Astrocyte (in vitro differentiated cells and primary cell): ENCODE measurements around the gene CPLX4. TPM values are rescaled to one million over a fixed set of nuclear protein-coding genes. Genes with fewer than 3 reads are reported as not detected.

Experiments used
- DNase-seq: peaks from one replicate; pipeline ENCODE4 v3.0.0-alpha.2; 2010; ENCODE audit warnings: low read depth
- FAIRE-seq: peaks from 2 replicates; lab custom pipeline; 2011; peaks lifted over from hg19 to GRCh38; lab: Jason Lieb, UNC
- H2AFZ ChIP-seq: 2 replicates; pipeline ENCODE4 v1.6.0; 2012; ENCODE audit warnings: low read depth, low read length, inconsistent platforms
- H3K27ac ChIP-seq: 2 replicates; pipeline ENCODE4 v1.5.1; 2011; ENCODE audit warnings: low read depth, low read length, inconsistent platforms
- H3K27me3 ChIP-seq: 2 replicates; pipeline ENCODE4 v1.6.0; 2011; ENCODE audit warnings: low read length, inconsistent platforms; ENCODE audit not compliant: insufficient read depth
- H3K36me3 ChIP-seq: 2 replicates; pipeline ENCODE4 v1.5.1; 2011; ENCODE audit warnings: low read length, inconsistent platforms; ENCODE audit not compliant: insufficient read depth
- H3K4me1 ChIP-seq: 2 replicates; pipeline ENCODE4 v1.5.1; 2011; ENCODE audit warnings: low read length, inconsistent platforms; ENCODE audit not compliant: insufficient read depth
- H3K4me2 ChIP-seq: 2 replicates; pipeline ENCODE4 v1.6.0; 2012; ENCODE audit warnings: low read length, inconsistent platforms
- H3K4me3 ChIP-seq: 2 replicates; pipeline ENCODE4 v1.5.1; 2011; ENCODE audit warnings: low read depth, mild to moderate bottlenecking, low read length, inconsistent platforms; ENCODE audit not compliant: insufficient read depth
- H3K79me2 ChIP-seq: 2 replicates; pipeline ENCODE4 v1.6.0; 2012; ENCODE audit warnings: mild to moderate bottlenecking, low read length, inconsistent platforms; ENCODE audit not compliant: insufficient read depth
- H3K9ac ChIP-seq: 2 replicates; pipeline ENCODE4 v1.6.0; 2012; ENCODE audit warnings: mild to moderate bottlenecking, low read length, inconsistent platforms
- H3K9me3 ChIP-seq: 2 replicates; pipeline ENCODE4 v1.5.1; 2012; ENCODE audit warnings: low read depth, mild to moderate bottlenecking, low read length, inconsistent platforms; ENCODE audit not compliant: insufficient read depth
- H4K20me1 ChIP-seq: 2 replicates; pipeline ENCODE4 v1.6.0; 2012; ENCODE audit warnings: low read length, inconsistent platforms; ENCODE audit not compliant: insufficient read depth
- H3K27ac Mint-ChIP-seq: one replicate; pipeline ENCODE4 v1.8.0; 2021; ENCODE audit warnings: mild to moderate bottlenecking, mixed read lengths; ENCODE audit not compliant: unreplicated experiment
- H3K27me3 Mint-ChIP-seq: one replicate; pipeline ENCODE4 v1.8.0; 2021; ENCODE audit warnings: low read depth, mixed read lengths; ENCODE audit not compliant: unreplicated experiment
- H3K36me3 Mint-ChIP-seq: one replicate; pipeline ENCODE4 v1.8.0; 2021; ENCODE audit warnings: low read depth, mixed read lengths; ENCODE audit not compliant: unreplicated experiment
- H3K4me1 Mint-ChIP-seq: one replicate; pipeline ENCODE4 v1.8.0; 2021; ENCODE audit warnings: low read depth, mixed read lengths; ENCODE audit not compliant: unreplicated experiment
- H3K4me3 Mint-ChIP-seq: one replicate; pipeline ENCODE4 v1.8.0; 2021; ENCODE audit warnings: mild to moderate bottlenecking, moderate library complexity, mixed read lengths; ENCODE audit not compliant: unreplicated experiment
- H3K9me3 Mint-ChIP-seq: one replicate; pipeline ENCODE4 v1.8.0; 2021; ENCODE audit warnings: mild to moderate bottlenecking, mixed read lengths; ENCODE audit not compliant: unreplicated experiment
- EZH2 ChIP-seq: IDR thresholded peaks from 2 replicates; pipeline ENCODE4 v1.6.1; 2012; ENCODE audit warnings: mild to moderate bottlenecking, low read length, inconsistent platforms; ENCODE audit not compliant: insufficient read depth
- total RNA-seq: library from RNA; stranded (reverse); gene quantifications from 2 replicates; pipeline ENCODE4 v1.2.1, GENCODE V29; 2021
- TF ChIP-seq, protein P1 (sequence below): IDR thresholded peaks from 2 replicates; pipeline ENCODE4 v1.5.1; 2011; ENCODE audit warnings: low read depth, mild to moderate bottlenecking, inconsistent platforms, low read length, moderate library complexity; ENCODE audit not compliant: insufficient read depth

The CPLX4 gene
- total RNA-seq, 1 donor from 2014 or later, result not detected

- H3K9me3 Mint-ChIP-seq, result no peaks in the 10 kb centered on the region
- Histone ChIP-seq H2AFZ (no peak overlapping the region), H3K36me3 (peaks cover 26% of the 10 kb centered on the region), H3K4me1 (peaks cover 12% of the 10 kb centered on the region), H3K4me3 (peak overlapping the region; percentile 96), H4K20me1 (peaks cover 45% of the 10 kb centered on the region), H3K79me2 (peaks cover 59% of the 10 kb centered on the region), H3K4me2 (peak overlapping the region; percentile 91), H3K27me3 (no peaks in the 10 kb centered on the region), H3K27ac (peak overlapping the region; percentile 98), H3K9me3 (no peaks in the 10 kb centered on the region), H3K9ac (peak overlapping the region; percentile 100)
- peaks cover 19% of the 10 kb centered on the region for H3K4me1 Mint-ChIP-seq
- H3K27ac Mint-ChIP-seq, result peak overlapping the region; percentile 98
- H3K36me3 Mint-ChIP-seq, result peaks cover 8% of the 10 kb centered on the region
- H3K27me3 Mint-ChIP-seq, result no peaks in the 10 kb centered on the region
- DNase-seq, result peak; percentile 89
- no peak for FAIRE-seq
- peak overlapping the region; percentile 98 for H3K4me3 Mint-ChIP-seq
- no peak for TF ChIP-seq EZH2
- TF ChIP-seq, protein P1, sequence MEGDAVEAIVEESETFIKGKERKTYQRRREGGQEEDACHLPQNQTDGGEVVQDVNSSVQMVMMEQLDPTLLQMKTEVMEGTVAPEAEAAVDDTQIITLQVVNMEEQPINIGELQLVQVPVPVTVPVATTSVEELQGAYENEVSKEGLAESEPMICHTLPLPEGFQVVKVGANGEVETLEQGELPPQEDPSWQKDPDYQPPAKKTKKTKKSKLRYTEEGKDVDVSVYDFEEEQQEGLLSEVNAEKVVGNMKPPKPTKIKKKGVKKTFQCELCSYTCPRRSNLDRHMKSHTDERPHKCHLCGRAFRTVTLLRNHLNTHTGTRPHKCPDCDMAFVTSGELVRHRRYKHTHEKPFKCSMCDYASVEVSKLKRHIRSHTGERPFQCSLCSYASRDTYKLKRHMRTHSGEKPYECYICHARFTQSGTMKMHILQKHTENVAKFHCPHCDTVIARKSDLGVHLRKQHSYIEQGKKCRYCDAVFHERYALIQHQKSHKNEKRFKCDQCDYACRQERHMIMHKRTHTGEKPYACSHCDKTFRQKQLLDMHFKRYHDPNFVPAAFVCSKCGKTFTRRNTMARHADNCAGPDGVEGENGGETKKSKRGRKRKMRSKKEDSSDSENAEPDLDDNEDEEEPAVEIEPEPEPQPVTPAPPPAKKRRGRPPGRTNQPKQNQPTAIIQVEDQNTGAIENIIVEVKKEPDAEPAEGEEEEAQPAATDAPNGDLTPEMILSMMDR, result no peak
These were observed 39.5 kb upstream of the CPLX4 start for GRCh38 chr18:59357928-59358327.

DNA sequence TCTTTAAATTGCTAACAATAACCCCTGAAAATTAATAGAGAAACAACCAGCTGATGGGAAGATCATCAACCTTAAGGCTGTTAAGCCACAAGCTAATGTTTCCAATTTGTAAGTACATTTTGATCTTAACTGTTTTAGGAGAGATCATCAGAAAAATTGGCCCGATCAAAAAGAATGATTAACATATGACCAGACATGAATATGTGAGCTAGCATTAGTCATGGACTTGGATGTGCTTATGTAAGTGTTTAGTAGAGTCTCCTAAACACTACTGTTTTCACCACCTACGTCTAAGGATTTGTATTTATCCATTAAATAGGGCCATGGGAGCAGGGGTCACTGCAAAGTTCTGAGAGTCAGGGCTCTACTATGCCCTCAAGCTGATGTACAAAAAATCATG lies 36.3 kb upstream of the CPLX4 start:
- no peak for TF ChIP-seq EZH2
- TF ChIP-seq, protein P1, result no peak
- no peak overlapping the region for H3K27ac ChIP-seq
- H3K27me3 ChIP-seq, result no peaks in the 10 kb centered on the region
- Mint-ChIP-seq H3K9me3 (no peaks in the 10 kb centered on the region), H3K27me3 (no peaks in the 10 kb centered on the region), H3K27ac (no peak overlapping the region), H3K36me3 (peaks cover 10% of the 10 kb centered on the region), H3K4me3 (no peak overlapping the region), H3K4me1 (peaks cover 28% of the 10 kb centered on the region)
- no peaks in the 10 kb centered on the region for H3K9me3 ChIP-seq
- H2AFZ ChIP-seq, result no peak overlapping the region
- H3K4me2 ChIP-seq, result no peak overlapping the region
- H4K20me1 ChIP-seq, result peaks cover 69% of the 10 kb centered on the region
- H3K4me1 ChIP-seq, result peaks cover 11% of the 10 kb centered on the region
- peaks cover 52% of the 10 kb centered on the region for H3K36me3 ChIP-seq
- no peak for FAIRE-seq
- DNase-seq, result no peak
- H3K4me3 ChIP-seq, result no peak overlapping the region
- peaks cover 72% of the 10 kb centered on the region for H3K79me2 ChIP-seq
- H3K9ac ChIP-seq, result no peak overlapping the region

- Histone ChIP-seq H3K4me1 (peaks cover 7% of the 10 kb centered on the region), H3K9ac (no peak overlapping the region), H3K27ac (no peak overlapping the region), H3K4me2 (no peak overlapping the region), H3K9me3 (no peaks in the 10 kb centered on the region), H3K27me3 (no peaks in the 10 kb centered on the region), H3K4me3 (no peak overlapping the region), H2AFZ (no peak overlapping the region), H3K36me3 (peaks cover 67% of the 10 kb centered on the region), H4K20me1 (peaks cover 74% of the 10 kb centered on the region), H3K79me2 (peaks cover 69% of the 10 kb centered on the region)
- Mint-ChIP-seq H3K27me3 (no peaks in the 10 kb centered on the region), H3K27ac (no peak overlapping the region), H3K9me3 (no peaks in the 10 kb centered on the region), H3K4me1 (peaks cover 28% of the 10 kb centered on the region), H3K4me3 (no peak overlapping the region), H3K36me3 (peaks cover 15% of the 10 kb centered on the region)
- no peak for FAIRE-seq
- no peak for DNase-seq
- TF ChIP-seq, protein P1, result no peak
- no peak for TF ChIP-seq EZH2
These were observed 34.7 kb upstream of the CPLX4 start for GRCh38 chr18:59353079-59353680.
